Measurements from ENCODE around the gene RNF150.
A peak's percentile ranks its signal among the peaks of the same experiment; 100 is the strongest.

The RNF150 gene

GRCh38 chr4:141027421-141027820, 105.8 kb downstream of the RNF150 start:
- DNase-seq = no peak

- DNase-seq = no peak
Measured at GRCh38 chr4:141026900-141027299, 106.4 kb downstream of the RNF150 start.

DNA sequence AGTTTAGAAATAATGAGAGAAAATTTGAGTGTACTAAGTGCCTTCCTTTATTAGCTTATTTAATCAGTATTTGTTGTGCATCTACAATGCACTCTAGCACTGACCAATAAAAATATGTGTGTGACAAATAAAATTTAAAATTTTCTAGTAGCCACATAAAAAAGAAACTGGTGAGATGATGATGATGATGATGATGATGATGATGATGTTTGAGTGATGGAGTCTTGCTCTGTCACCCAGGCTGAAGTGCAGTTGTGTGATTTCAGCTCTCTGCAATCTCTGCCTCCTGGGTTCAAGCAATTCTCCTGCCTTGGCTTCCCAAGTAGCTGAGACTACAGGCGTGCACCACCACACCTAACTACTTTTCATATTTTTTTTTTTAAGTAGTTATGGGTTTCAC, 110.2 kb downstream of the RNF150 start:
- DNase-seq = no peak

DNA sequence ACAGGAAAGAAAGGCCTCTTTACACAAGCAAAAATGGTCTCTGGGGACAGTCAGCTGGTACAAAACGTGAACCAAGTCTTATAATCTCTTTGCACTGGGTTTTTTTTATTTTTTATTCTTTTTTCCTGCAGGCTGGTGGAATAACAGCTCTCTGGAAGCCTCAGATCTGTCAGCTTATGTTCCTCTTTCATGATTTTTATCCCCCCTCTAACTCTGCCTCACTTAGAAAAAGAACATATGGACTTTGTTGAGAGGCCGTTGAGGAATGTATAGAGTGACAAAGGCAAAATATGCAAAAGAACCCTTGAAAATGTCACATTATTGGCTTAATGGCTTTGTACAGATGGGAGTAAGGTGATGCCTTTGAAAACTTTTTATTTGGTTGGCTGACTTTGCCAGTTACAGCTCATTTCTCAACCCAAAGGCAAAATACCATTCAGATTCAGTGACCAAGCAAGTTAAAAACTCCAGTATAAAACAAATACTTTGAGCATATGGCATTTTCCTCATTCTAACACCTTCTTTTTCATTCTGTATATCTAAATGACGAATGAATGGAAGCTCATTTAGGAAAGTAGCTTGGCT, 111.1 kb downstream of the RNF150 start:
- DNase-seq = peak; percentile 29

DNA sequence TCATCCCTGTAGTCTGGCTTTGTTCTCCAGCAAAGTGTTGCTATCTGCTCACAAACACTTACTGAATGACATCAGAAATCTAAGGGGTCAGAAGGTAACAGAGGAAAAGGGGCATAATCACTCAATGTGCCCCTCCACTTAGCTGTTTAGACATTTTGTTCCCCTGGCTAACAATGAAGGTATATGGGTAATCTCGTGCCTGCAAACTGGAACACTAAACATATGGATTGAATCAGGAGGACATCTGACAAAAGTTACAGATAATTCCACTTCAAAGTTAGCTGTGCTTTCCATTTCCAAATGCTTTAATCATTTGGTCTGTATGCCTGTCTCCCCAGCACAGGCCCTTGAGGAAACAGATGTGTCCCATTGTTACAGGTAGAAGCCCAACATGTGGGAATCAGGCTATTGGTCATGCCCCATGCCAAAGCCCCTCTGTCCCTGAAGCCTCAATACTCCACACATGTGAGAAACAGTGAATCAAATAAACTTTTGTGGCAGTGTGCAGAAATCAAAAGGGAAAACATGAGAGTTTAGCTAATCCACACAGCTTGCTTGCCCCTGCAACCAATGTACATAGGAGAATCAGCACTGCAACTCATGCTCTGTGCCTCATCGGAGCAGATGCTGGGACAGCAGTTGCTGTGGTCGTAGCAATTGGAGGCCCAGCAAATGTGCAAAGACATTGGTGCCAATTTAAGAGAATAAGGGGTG, 111.7 kb downstream of the RNF150 start:
- DNase-seq = peak; percentile 14

DNA sequence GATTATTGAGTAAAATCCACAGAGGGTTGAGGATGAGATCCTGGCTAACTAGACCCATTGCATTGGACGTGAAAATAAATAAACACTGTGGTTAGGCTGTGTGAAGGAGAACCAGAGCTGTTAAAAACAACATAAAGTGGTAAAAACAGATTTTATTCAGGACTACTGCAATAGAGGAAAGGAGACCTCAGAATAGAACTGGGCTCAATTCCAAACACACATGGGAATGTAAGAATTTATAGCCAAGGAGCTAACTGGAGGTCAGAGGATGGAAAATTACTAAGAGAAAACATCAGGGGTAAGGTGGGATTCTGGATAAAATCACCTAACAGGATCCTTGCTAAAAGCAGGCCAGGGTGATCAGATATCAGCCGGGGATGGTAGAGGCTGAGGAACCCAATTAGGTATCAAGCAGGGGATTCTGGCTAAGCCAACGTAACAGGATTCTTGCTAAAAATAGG, 112.4 kb downstream of the RNF150 start:
- DNase-seq = no peak

GRCh38 chr4:141019768-141020167, 113.5 kb downstream of the RNF150 start:
- no peak for DNase-seq

DNA sequence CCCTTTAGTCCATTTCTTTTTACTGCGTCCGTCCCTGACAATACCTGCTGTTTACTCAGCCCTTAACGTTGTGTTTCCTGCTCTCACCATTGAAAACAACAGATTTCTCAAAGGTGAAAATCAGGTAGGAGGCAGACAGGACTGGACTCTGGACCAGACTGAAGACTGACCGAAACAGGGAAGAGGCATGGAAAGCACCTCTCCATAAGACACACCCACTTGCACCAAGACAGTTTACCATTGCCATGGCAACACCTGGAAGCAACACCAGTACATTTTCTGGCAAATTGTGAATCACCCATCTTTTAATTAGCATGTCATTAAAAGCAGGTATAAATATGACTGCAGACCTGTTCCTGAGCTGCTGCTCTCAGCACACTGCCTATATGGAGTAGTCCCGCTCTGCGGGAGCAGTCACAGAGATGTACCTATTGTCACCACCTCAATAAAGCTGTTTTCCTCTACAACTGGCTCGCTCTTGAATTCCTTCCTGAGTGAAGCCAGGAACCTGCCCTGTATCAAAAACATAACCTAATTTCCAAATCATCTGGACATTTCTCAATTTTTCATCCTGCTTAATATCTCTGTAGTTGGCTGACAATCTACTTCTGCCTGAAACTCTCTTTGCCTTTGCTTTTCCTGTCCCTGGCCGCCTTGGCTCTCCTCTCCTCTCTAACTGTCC, 117.0 kb downstream of the RNF150 start:
- DNase-seq = no peak

DNA sequence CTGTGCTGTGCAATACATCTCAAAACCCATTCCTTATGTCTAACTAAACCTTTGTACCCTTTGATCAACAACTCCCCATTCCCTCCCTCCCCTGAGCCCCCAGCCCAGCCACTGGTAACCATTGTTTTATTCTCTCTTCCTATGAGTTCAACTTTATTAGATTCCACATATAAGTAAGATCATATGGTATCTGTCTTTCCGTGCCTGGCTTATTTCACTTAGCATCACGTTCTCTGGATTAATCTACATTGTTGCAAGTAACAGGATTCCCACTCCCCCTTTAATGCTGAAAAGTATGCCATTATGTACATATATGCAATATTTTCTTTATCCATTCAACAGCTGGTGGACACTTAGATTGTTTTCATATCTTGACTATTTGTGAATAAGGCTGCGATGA, 119.4 kb downstream of the RNF150 start:
- no peak for DNase-seq

DNA sequence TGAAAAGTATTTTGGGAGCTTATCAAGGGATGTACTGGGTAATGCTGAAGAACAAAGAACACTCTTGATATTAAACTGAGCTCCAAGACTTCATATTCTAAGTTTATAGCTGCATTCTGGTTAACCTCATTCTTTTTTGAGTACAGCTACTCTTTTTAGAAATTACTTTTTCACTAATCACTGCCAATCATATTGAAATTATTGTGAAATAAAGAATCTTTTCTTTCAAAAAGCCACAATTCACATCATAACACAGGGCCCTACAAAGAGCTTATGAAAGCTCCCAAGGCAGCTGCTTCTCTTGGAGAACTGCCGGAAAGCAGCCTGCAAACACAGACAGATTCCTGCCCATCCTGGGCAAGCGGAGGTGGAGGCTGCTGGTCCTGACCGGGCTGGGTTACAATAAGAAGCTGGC, 121.4 kb downstream of the RNF150 start:
- DNase-seq = no peak

- no peak for DNase-seq
Measured at GRCh38 chr4:141009931-141010330, 123.3 kb downstream of the RNF150 start.

DNA sequence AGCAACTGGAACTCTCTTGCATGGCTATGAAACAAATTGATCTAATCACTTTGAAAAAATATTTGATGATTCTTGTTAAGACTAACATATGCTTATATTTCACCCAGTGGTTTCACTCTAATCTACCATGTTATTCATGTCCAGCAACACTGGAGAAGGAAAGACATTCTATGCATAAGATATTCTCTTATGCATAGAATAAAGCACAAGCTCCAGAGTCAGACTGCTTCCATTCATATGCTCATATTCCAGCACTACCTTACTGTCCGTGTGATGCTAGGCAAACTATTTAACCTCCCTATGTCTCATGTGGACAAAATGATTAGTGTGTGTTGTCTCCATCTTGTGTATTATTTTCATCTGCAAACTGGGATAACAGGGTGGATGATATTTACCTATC, 124.1 kb downstream of the RNF150 start:
- no peak for DNase-seq

- no peak for DNase-seq
Measured at GRCh38 chr4:141006242-141006802, 126.9 kb downstream of the RNF150 start.

GRCh38 chr4:141004823-141005222, 128.4 kb downstream of the RNF150 start:
- DNase-seq = no peak

DNA sequence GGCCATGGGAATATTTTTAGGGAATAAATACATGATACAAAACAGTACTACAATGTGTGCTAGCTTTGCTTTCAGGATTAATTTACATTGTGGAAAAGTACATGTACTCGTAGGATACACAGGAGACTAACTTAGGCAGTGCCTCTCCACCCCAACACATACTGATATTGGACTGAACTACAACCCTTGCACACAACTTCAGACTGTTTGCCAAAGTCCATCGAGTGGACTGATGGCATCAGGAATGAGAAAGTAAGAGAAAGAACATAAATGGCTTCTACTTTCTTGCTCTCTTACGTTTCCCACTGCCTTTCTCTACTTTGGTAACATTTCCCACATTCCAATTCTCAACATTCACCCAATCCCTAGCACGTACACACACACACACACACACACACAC, 130.1 kb downstream of the RNF150 start:
- no peak for DNase-seq

DNA sequence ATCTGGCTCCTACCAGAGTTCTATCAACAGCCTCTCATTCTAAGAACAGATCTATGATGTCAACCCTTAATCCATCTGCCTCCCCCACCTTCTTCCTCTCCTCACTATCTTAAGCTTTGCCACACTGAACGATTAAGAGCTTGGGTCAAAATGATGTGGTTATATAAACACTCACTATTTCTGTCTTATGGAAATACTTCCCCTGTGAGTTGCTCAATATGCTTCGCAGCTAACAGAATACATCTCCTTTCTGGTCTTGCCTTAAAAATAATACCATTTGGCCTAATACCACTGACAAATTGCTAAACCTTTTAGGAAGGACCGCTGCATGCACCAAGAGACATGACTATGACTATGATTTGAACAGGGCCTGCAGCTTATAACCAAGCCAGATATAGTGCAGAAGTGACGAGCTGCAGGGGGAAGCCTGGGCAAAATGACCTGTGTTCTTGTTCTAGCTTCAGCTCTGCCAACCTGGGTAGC, 130.9 kb downstream of the RNF150 start:
- no peak for DNase-seq

GRCh38 chr4:140996766-140997165, 136.5 kb downstream of the RNF150 start:
- no peak for DNase-seq

DNA sequence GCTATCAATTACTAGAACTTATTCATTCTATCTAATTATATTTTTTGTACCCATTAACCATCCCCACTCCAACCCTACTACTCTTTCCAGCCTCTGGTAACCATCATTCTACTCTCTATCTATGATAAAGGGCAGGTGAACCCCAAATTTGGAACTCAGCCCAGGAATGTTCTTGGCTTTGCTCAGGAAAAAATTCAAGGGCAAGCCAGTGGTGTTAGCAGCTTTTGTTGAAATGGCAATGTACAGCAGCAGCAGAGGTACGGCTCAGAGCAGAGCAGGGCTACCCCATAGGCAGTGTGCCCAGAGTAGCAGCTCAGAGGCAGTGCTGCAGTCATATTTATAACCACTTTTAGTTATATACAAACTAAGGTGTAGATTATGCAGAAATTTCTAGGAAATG, 138.2 kb downstream of the RNF150 start:
- no peak for DNase-seq

DNA sequence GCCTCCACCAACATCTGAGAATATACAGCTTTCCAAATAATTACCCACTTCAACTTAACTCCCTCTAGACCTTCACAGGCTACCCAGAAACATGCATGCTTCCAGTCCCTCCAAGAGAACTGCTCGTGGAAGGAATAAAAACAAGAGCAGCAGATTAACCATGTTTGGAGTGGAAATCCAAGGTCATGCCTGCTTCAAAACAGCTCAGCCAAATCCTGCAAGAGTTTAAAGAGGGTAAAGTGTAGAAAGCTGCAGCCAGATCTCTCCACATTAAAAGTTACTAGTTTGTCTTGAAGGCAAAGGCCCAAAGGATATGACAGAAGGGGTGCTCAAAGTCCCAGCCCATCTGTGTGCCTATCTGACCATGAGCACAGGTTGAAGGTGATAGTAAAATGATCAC, 139.3 kb downstream of the RNF150 start:
- DNase-seq = no peak

- no peak for DNase-seq
Measured at GRCh38 chr4:140993370-140993769, 139.9 kb downstream of the RNF150 start.

- no peak for DNase-seq
Measured at GRCh38 chr4:140989944-140990343, 143.3 kb downstream of the RNF150 start.

DNA sequence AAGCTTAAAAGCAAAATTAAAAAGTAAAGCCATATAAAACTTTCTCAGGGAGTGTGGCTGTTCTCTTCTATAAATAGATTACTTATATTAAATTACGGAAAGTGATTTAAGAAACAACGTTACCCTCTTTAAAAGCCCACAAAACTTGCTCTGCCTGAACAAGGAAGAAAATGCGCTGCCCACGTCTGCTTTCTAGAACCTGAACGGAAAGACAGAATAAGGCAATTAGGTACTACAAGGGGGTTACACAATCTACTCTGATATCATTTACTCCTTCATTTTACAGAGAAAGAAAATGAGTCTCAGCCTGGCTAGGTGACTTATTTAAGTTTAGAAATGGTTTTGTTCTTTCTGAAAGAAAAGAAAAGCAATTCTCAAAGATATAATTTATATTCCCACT, 147.2 kb downstream of the RNF150 start:
- DNase-seq = no peak

GRCh38 chr4:140982613-140983340, 150.5 kb downstream of the RNF150 start:
- DNase-seq = no peak

Data from right kidney (tissue), 1 donor.